ENCODE data around the gene ATXN2.

The ATXN2 gene

DNA sequence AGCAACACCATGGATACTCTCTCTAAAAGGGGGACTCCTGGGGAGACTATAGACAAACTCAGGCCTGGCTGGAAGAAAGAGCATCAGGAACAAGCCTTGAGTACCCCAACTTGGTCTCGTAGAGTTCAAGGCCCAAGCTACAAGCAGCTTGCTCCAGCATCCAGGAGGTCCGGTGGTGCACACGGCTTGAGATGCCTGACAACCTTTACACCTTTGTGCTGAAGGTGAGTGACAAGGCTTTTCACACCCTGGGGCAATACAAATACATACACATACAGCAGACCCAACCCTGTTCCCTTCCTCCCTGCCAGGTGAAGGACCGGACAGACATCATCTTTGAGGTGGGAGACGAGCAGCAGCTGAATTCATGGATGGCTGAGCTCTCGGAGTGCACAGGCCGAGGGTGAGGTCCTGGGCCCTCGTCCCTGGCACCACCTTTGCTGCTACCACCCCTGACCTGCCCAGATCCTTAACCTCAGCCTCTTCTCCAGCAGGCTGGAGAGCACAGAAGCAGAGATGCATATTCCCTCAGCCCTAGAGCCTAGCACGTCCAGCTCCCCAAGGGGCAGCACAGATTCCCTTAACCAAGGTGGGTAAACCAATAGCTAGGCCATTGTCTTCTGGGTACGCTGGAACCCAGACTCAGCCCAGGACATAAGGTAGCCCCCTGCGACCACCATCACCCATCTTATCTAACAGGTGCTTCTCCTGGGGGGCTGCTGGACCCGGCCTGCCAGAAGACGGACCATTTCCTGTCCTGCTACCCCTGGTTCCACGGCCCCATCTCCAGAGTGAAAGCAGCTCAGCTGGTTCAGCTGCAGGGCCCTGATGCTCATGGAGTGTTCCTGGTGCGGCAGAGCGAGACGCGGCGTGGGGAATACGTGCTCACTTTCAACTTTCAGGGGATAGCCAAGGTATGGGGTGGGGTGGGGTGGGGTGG lies 152.2 kb downstream of the ATXN2 start:
- TF ChIP-seq CTCF (conservative IDR thresholded peaks at IDR 0.05; ENCODE audit: low read length): no peak
- DNase-seq (ENCODE audit: low read depth): no peak
- H3K4me3 ChIP-seq (ENCODE audit: low read length): no peak overlapping the region

DNA sequence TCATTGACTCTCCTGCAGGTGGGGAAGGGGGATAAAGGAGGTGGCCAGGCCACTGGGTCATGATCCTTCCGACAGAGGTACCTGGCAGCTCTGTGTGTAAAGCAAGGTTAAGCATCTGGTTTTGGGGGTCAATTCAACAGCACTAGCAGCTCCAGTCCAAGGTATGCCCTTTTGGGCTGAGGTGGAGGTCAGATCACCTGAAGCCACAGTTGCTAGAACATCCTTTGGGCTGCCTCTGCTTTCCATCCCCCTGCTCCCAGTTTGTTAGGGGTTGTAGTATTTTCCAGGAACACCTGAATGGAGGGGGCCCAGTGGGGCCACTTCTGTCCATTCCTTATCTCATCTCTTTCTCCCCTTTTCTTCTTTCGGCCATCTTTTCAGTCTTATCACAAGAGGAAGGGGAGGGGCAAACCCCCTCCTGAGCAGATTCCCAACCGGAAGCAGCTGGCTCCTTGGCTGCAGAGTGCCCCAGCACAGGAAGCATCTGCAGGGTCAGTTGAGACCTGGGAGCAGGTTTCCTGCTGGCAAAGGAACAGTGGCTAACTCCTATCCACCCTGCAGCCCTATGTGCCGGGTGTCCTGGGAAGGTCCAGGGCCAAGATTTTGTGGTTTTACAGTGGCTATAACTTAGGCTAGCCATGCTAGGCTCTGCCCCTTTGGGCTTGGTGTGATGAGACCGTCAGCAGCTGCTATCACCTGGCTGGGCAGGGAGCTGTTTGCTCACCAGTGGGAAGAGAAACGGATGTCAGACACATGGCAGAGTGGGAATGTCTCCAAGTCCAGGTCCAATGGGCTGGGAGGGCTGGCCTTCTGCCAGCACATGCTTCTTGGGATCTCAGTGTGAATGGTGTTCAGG lies 153.2 kb downstream of the ATXN2 start:
- no peak overlapping the region for H3K4me3 ChIP-seq (ENCODE audit: low read length)
- DNase-seq (ENCODE audit: low read depth): peak; percentile 56
- TF ChIP-seq CTCF (conservative IDR thresholded peaks at IDR 0.05; ENCODE audit: low read length): no peak

DNA sequence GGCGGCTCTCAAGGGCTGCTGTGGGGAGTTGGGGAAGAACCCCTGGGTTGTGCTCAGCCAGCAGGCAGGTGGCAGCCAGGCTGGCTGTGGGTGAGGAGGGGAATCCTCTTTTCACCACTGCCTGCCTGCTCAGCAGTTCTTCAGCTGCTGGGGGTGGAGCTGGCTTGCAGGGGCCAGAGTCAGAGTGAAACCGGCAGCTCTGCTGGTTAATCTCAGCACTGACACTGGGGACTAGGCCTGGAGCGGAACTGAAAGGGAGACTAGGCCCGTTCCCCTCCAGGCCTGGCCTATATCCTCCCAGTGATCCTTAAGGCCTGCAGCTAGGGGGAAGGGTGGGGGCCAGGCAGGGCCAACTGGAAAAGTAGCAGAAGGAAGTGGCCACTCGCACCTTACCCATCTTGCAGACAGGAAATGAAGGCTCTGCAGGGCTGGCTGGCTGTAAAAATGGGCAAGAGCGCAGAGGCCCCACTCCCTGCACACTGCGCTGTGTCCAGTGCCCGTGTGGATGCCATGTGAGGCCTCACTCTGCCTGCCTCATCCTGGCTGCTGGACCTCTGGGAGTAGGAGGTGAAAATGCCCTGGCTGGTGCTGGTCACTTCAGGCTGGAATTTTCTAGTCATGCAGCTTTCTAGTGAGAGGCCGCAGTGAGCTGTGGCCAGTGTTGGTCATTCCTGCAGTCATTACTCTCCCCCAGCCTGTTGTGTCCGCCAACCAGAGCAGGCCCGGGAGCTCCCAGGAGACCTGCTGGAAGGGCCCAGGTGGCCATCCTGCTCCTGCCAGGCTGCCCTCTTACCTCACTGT lies 154.0 kb downstream of the ATXN2 start:
- peak; percentile 26 for DNase-seq (ENCODE audit: low read depth)
- TF ChIP-seq CTCF (conservative IDR thresholded peaks at IDR 0.05; ENCODE audit: low read length): no peak
- no peak overlapping the region for H3K4me3 ChIP-seq (ENCODE audit: low read length)

GRCh38 chr12:111444314-111444924 lies 154.7 kb downstream of the ATXN2 start:
- TF ChIP-seq CTCF (conservative IDR thresholded peaks at IDR 0.05; ENCODE audit: low read length): no peak
- no peak overlapping the region for H3K4me3 ChIP-seq (ENCODE audit: low read length)
- DNase-seq (ENCODE audit: low read depth): peak; percentile 59

DNA sequence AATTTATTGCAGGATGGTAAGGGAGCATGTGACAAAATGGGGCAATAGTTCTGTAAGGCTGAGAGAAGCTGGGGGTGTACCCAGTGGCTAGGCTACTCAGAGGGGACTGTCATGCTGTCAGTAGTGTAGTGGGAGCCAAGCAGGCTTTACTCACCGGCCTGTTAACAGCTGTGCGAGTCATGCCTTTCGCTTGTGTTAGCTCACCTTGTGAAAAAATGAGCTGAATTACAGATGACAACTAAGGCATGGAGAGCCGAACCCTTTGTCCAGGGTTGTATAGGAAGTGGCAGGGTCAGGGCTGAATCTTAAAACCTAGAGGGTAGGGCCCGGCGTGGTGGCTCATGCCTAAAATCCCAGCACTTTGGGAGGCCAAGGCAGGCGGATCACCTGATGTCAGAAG lies 155.5 kb downstream of the ATXN2 start:
- H3K4me3 ChIP-seq (ENCODE audit: low read length): no peak overlapping the region
- TF ChIP-seq CTCF (conservative IDR thresholded peaks at IDR 0.05; ENCODE audit: low read length): no peak
- DNase-seq (ENCODE audit: low read depth): peak; percentile 59

DNA sequence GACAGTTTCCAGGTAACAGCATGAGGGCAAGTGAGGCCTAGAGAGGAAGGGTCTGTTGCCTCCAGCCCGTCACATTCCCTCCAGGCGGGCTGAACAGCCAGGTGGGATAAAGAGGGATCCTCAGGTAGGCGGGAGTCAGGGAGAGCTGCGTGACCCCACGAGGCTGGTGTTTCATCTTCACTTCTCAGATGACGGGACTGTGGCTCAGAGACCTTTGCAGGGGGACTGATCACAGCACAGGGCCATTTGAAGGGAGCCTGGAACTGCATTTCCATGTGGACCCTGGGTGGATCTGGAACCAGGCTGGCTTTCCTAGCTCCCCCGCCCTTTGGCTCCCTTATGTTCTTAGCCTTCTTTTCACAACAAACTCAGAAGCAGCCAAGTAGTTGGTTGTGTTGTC lies 156.0 kb downstream of the ATXN2 start:
- DNase-seq (ENCODE audit: low read depth): no peak
- no peak overlapping the region for H3K4me3 ChIP-seq (ENCODE audit: low read length)
- no peak for TF ChIP-seq CTCF (conservative IDR thresholded peaks at IDR 0.05; ENCODE audit: low read length)

Data from AG10803 (cell line).